Amygdala (tissue), 56 donors: ENCODE results near the gene KRTAP10-5.

ENCODE experiments used
- DNase-seq, 56 donors: peaks; one replicate each; lab custom pipeline; 2025; lab: John Stamatoyannopoulos, UW

The KRTAP10-5 gene

GRCh38 chr21:44532712-44533111 is 47.7 kb downstream of the KRTAP10-5 start:
- DNase-seq: no peak

DNA sequence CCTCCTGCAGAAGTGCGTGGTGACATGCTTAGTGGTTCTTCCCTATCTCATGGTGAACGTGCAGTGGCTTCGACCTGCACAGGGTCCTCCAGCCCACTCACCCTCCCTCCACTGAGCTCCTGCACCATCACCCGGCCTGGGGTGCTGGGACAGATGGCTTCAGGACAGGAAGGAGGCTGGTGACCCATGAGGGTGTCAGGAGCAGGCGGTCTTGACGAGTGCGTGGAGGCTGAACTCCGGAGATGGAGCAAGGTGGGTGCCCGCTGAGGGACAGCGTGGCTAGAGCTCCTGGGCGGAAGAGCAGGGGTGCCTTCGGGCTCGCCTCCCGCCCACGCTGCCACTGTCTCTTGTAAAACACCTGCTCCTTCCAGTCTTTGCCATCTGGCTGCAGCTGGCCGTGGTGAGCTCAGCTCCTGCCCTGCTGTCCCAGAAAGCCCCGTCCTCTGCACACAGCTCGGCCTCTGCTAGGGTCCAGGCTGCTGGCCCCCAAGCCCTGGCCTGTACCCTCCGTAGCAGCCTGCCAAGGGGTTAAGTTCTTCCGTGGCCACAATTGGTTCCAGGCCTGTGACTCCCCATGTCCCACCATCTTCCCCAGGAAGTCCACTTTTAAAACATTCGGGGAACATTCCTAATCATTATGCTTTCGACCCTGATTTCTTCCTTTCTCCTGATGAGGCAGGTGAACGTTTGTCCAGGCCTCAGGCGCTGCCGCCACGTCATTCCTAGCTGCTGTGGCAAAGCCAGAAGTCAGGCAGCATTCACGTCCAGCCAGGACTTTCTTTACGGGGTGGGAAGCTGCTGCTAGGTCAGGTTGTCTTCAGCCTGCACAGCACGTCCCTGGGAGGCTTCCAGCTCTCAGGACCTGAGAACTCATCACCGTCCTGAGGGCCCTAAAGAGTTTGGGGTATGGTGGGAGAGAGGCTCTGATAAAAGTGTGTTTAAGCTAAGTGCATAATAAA is 48.5 kb downstream of the KRTAP10-5 start:
- no peak for DNase-seq

DNA sequence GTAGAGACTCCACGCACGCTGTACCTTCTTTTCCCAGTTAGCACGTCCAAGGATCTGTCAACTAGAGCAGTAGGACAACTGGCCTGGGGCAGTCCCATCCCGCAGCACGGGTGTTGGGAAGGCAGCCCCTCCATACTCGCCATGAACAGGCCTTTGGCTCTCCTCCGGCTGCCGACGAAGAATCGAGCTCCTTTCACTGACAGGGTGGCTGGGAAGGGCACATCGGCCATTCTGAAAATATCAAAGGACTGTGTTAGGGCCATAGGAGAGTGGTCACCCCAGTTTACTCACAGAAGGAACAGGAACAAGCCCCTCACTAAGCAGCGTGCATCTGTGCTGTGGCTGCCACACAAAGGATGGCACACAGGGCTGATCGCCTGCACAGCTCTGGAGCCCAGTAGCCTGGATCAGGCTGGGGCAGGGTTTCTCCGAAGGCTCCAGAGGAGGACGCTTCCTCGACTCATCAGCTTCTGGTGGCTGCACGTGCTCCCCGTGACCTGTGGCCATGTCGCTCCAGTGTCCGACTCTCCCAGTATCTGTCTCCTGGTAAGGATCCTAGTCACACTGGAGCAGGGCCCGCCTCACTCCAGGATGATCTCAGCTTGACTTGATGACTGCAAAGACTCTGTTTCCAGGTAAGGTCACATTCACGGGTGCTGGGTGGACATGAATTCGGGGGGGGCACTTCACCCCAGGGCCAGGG is 49.4 kb downstream of the KRTAP10-5 start:
- no peak for DNase-seq

DNA sequence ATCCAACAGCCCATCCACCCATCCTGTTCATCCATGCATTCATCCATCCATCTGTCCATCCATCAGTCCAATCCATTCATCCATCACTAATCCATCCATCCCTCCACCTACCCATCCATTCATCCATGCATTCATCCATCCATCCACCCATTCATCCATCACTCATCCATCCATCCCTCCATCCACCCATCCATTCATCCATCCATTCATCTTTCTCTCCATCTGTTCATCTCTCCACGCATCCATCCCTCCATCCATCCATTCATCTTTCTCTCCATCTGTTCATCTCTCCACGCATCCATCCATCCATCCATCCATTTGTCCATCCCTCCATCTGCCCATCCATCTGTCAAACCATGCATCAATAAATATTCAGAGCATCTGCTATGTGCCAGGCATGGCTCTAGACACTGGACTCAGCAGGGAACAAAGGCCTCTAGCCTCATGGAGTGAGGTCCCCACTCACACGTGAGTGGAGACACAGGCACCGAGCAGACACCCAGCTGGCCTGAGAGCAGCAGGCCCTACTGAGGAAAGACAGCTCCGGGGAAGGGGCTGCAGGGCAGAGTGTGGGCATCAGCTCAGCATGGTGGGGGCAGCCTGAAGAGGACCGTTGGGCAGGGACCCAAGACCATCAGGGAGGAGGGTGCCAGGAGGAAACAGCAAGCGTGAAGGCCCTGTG is 50.0 kb downstream of the KRTAP10-5 start:
- DNase-seq: no peak

- DNase-seq: no peak
Observed at GRCh38 chr21:44529503-44530125, 50.8 kb downstream of the KRTAP10-5 start.
